H9 (cell line): ENCODE results near the gene OPTC. TPM values are rescaled to one million over a fixed set of nuclear protein-coding genes. Genes with fewer than 3 reads are reported as not detected.

Source experiments
- DNase-seq: peaks from one replicate; pipeline ENCODE4 v3.0.0-alpha.2; 2017
- H2AFZ ChIP-seq: one replicate; pipeline ENCODE4 v1.6.1; 2013; ENCODE audit warnings: mild to moderate bottlenecking, low read length, control low read depth, moderate library complexity
- H2AK5ac ChIP-seq: 2 replicates; pipeline ENCODE4 v1.6.1; 2013; ENCODE audit warnings: low read length, control low read depth, mixed read lengths; ENCODE audit not compliant: insufficient read length
- H2BK120ac ChIP-seq: one replicate; pipeline ENCODE4 v1.6.1; 2013; ENCODE audit warnings: low read depth, mild to moderate bottlenecking, low read length, control low read depth, inconsistent platforms; ENCODE audit not compliant: poor library complexity, severe bottlenecking
- H2BK12ac ChIP-seq: 2 replicates; pipeline ENCODE4 v1.6.1; 2013; ENCODE audit warnings: low read length, control low read depth, mixed read lengths, low read depth; ENCODE audit not compliant: insufficient read length
- H2BK15ac ChIP-seq: 2 replicates; pipeline ENCODE4 v1.6.1; 2013; ENCODE audit warnings: low read depth, low read length, control low read depth
- H2BK20ac ChIP-seq: one replicate; pipeline ENCODE4 v1.6.1; 2013; ENCODE audit warnings: low read depth, mild to moderate bottlenecking, low read length, control low read depth, inconsistent platforms; ENCODE audit not compliant: poor library complexity, severe bottlenecking
- H2BK5ac ChIP-seq: 2 replicates; pipeline ENCODE4 v1.6.1; 2013; ENCODE audit warnings: low read length, control low read depth, mixed read lengths; ENCODE audit not compliant: insufficient read length
- H3K14ac ChIP-seq: 2 replicates; pipeline ENCODE4 v1.6.1; 2013; ENCODE audit warnings: low read length, control low read depth; ENCODE audit not compliant: insufficient read depth
- H3K18ac ChIP-seq: 2 replicates; pipeline ENCODE4 v1.6.1; 2013; ENCODE audit warnings: low read depth, mild to moderate bottlenecking, mixed read lengths, low read length, control low read depth; ENCODE audit not compliant: insufficient read length
- H3K23ac ChIP-seq: 2 replicates; pipeline ENCODE4 v1.6.1; 2013; ENCODE audit warnings: low read length, control low read depth, mixed read lengths, low read depth; ENCODE audit not compliant: insufficient read length
- H3K23me2 ChIP-seq: 2 replicates; pipeline ENCODE4 v1.6.1; 2013; ENCODE audit warnings: low read depth, mild to moderate bottlenecking, mixed read lengths, low read length, control low read depth; ENCODE audit not compliant: insufficient read length, poor library complexity, severe bottlenecking
- H3K27ac ChIP-seq: 2 replicates; pipeline ENCODE4 v1.5.1; 2013; ENCODE audit warnings: low read length, control low read depth, mixed read lengths, low read depth; ENCODE audit not compliant: insufficient read length
- H3K27me3 ChIP-seq: 2 replicates; pipeline ENCODE4 v1.6.1; 2013; ENCODE audit warnings: low read length, control low read depth, inconsistent platforms; ENCODE audit not compliant: insufficient read depth
- H3K4ac ChIP-seq: 2 replicates; pipeline ENCODE4 v1.6.1; 2013; ENCODE audit warnings: low read depth, mild to moderate bottlenecking, control low read depth, inconsistent platforms, low read length, moderate library complexity
- H3K4me1 ChIP-seq: 2 replicates; pipeline ENCODE4 v1.6.1; 2013; ENCODE audit warnings: low read length, control low read depth, inconsistent platforms; ENCODE audit not compliant: insufficient read depth
- H3K4me2 ChIP-seq: 2 replicates; pipeline ENCODE4 v1.6.1; 2013; ENCODE audit warnings: low read length, control low read depth, mixed read lengths; ENCODE audit not compliant: insufficient read length, insufficient read depth
- H3K56ac ChIP-seq: 2 replicates; pipeline ENCODE4 v1.6.1; 2013; ENCODE audit warnings: low read depth, mild to moderate bottlenecking, mixed read lengths, low read length, control low read depth; ENCODE audit not compliant: insufficient read length
- H3K79me1 ChIP-seq: 2 replicates; pipeline ENCODE4 v1.6.1; 2013; ENCODE audit warnings: low read depth, mild to moderate bottlenecking, moderate library complexity, low read length, control low read depth, inconsistent platforms; ENCODE audit not compliant: insufficient read depth, poor library complexity, severe bottlenecking
- H3K79me2 ChIP-seq: 2 replicates; pipeline ENCODE4 v1.6.1; 2013; ENCODE audit warnings: low read length, control low read depth, inconsistent platforms; ENCODE audit not compliant: insufficient read depth
- H3K9ac ChIP-seq: 2 replicates; pipeline ENCODE4 v1.6.1; 2013; ENCODE audit warnings: low read length, control low read depth, mixed read lengths; ENCODE audit not compliant: insufficient read length; ENCODE audit errors: extremely low read depth
- H3K9me3 ChIP-seq: one replicate; pipeline ENCODE4 v1.6.1; 2013; ENCODE audit warnings: low read depth, low read length, inconsistent platforms; ENCODE audit not compliant: control insufficient read depth
- H3T11ph ChIP-seq: one replicate; pipeline ENCODE4 v1.6.1; 2013; ENCODE audit warnings: mild to moderate bottlenecking, low read length, control low read depth, inconsistent platforms
- H4K20me1 ChIP-seq: one replicate; pipeline ENCODE4 v1.6.1; 2013; ENCODE audit not compliant: control insufficient read depth, insufficient read length, insufficient read depth
- H4K5ac ChIP-seq: 2 replicates; pipeline ENCODE4 v1.6.1; 2013; ENCODE audit warnings: low read depth, mild to moderate bottlenecking, mixed read lengths, low read length, control low read depth; ENCODE audit not compliant: insufficient read length
- H4K8ac ChIP-seq: replicated peaks from 2 replicates; pipeline ENCODE4 v1.6.1; 2013; ENCODE audit warnings: low read length, control low read depth, mixed read lengths, low read depth; ENCODE audit not compliant: insufficient read length
- H4K91ac ChIP-seq: 2 replicates; pipeline ENCODE4 v1.6.1; 2013; ENCODE audit warnings: low read depth, mild to moderate bottlenecking, moderate library complexity, mixed read lengths, low read length, control low read depth; ENCODE audit not compliant: insufficient read length
- H3K27ac Mint-ChIP-seq, 3 experiments: 2 replicates in 2 of 3; 3 replicates in 1 of 3; pipeline ENCODE4 v1.8.0; 2020 to 2021; ENCODE audit warnings: mixed read lengths in 3 of 3, mild to moderate bottlenecking in 1 of 3, moderate library complexity in 1 of 3
- H3K27me3 Mint-ChIP-seq: 2 replicates; pipeline ENCODE4 v1.8.0; 2021; ENCODE audit warnings: low read depth, mild to moderate bottlenecking, moderate library complexity, mixed read lengths
- H3K36me3 Mint-ChIP-seq, 3 experiments: 2 replicates in 2 of 3; 3 replicates in 1 of 3; pipeline ENCODE4 v1.8.0; 2020 to 2021; ENCODE audit warnings: low read depth in 3 of 3, mixed read lengths in 3 of 3; ENCODE audit not compliant: insufficient read depth in 1 of 3
- H3K4me1 Mint-ChIP-seq, 2 experiments: 2 replicates each; pipeline ENCODE4 v1.8.0; 2020; ENCODE audit warnings: mixed read lengths in 2 of 2
- H3K4me3 Mint-ChIP-seq, 2 experiments: 2 replicates in 1 of 2; 3 replicates in 1 of 2; pipeline ENCODE4 v1.8.0; 2020 to 2021; ENCODE audit warnings: mild to moderate bottlenecking in 2 of 2, mixed read lengths in 2 of 2, moderate library complexity in 1 of 2
- H3K9me3 Mint-ChIP-seq, 2 experiments: 2 replicates in 1 of 2; 3 replicates in 1 of 2; pipeline ENCODE4 v1.8.0; 2020; ENCODE audit warnings: mild to moderate bottlenecking in 2 of 2, mixed read lengths in 2 of 2, moderate library complexity in 1 of 2
- CTCF ChIP-seq: fragments of 200-600 bp; sonication (generic); conservative IDR thresholded peaks from 3 replicates; pipeline ENCODE4 v1.8.0; 2021; ENCODE audit warnings: antibody characterized with exemption, mild to moderate bottlenecking
- WGBS: extraction: QIAGEN DNeasy Blood & Tissue Kit; methylation state at CpG from one replicate; pipeline ENCODE4 v1.1.7; 2013; ENCODE audit warnings: missing lambda C conversion rate, low lambda C conversion rate, mixed read lengths; ENCODE audit not compliant: insufficient read length; ENCODE audit errors: extremely low coverage; 5-methylcytosine and 5-hydroxymethylcytosine counted together
- total RNA-seq: library from RNA; stranded (reverse); gene quantifications from 2 replicates; pipeline ENCODE4 v1.2.1, GENCODE V29; 2021

Gene OPTC
- total RNA-seq, 1 experiment from 2014 or later, result 1.1 TPM

- no CpG with 5 or more reads among the region's 3 CpGs for WGBS
Measured at GRCh38 chr1:203455706-203456105, 38.2 kb upstream of the OPTC start.

More at GRCh38 chr1:203455706-203456105, 38.2 kb upstream of the OPTC start:
- H2BK12ac ChIP-seq, result no peak overlapping the region
- Mint-ChIP-seq H3K4me3 (no peak overlapping the region), H3K36me3 (no peaks in the 10 kb centered on the region), H3K27me3 (peaks cover 4% of the 10 kb centered on the region), H3K9me3 (no peaks in the 10 kb centered on the region; a peak in 1 of 5 replicates), H3K27ac (no peak overlapping the region), H3K4me1 (peaks cover 9 to 18% of the 10 kb centered on the region in 2 experiments)
- H3K23ac ChIP-seq, result no peak overlapping the region
- no peak overlapping the region for H2BK20ac ChIP-seq
- H4K8ac ChIP-seq, result no peak overlapping the region
- no peak overlapping the region for H2BK120ac ChIP-seq
- no peak overlapping the region for H2BK15ac ChIP-seq
- no peak overlapping the region for H2BK5ac ChIP-seq
- H3K4me1 ChIP-seq, result no peaks in the 10 kb centered on the region
- no peak overlapping the region for H4K91ac ChIP-seq
- H4K20me1 ChIP-seq, result no peaks in the 10 kb centered on the region
- no peak overlapping the region for H2AFZ ChIP-seq
- H3K4me2 ChIP-seq, result no peak overlapping the region
- H3K9me3 ChIP-seq, result no peaks in the 10 kb centered on the region
- H2AK5ac ChIP-seq, result no peak overlapping the region
- H3K79me1 ChIP-seq, result no peaks in the 10 kb centered on the region
- H3T11ph ChIP-seq, result no peak overlapping the region
- DNase-seq, result no peak
- no peaks in the 10 kb centered on the region for H3K23me2 ChIP-seq
- no peak overlapping the region for H4K5ac ChIP-seq
- no peaks in the 10 kb centered on the region for H3K79me2 ChIP-seq
- no peaks in the 10 kb centered on the region for H3K27me3 ChIP-seq
- no peak overlapping the region for H3K9ac ChIP-seq
- H3K18ac ChIP-seq, result no peak overlapping the region
- H3K4ac ChIP-seq, result no peak overlapping the region
- no peak overlapping the region for H3K27ac ChIP-seq
- H3K14ac ChIP-seq, result no peak overlapping the region
- no peak for TF ChIP-seq CTCF
- no peak overlapping the region for H3K56ac ChIP-seq
